Heart right ventricle (tissue), 16 donors: ENCODE results near the gene SCYL2. TPM values are rescaled to one million over a fixed set of nuclear protein-coding genes. Genes with fewer than 3 reads are reported as not detected.
A peak's percentile ranks its signal among the peaks of the same experiment; 100 is the strongest.

ENCODE experiments used
- ATAC-seq, 8 donors: fragments of 200-7000 bp; cut with Tn5 transposase; one replicate each; pipeline ENCODE4 v1.9.1; 2020; ENCODE audit warnings: mild to moderate bottlenecking in 8 of 8, moderate library complexity in 8 of 8, moderate number of reproducible peaks in 1 of 8
- DNase-seq, 2 donors: peaks; one replicate each; pipeline ENCODE4 v3.0.0-alpha.2; 2020
- H3K27ac ChIP-seq, 10 donors: fragments of 200-600 bp; sonication (generic) in 2 of 10; one replicate each; pipeline versions ENCODE4 v1.5.0 to v1.8.0; 2020 to 2022; ENCODE audit warnings: mild to moderate bottlenecking in 3 of 10
- H3K27me3 ChIP-seq, 7 donors: fragments of 200-600 bp; one replicate each; pipeline ENCODE4 v1.8.0; 2021 to 2022; ENCODE audit warnings: mild to moderate bottlenecking in 2 of 7
- H3K36me3 ChIP-seq, 9 donors: fragments of 200-600 bp; sonication (generic) in 1 of 9; one replicate each; pipeline versions ENCODE4 v1.5.0 to v1.8.0; 2020 to 2022; ENCODE audit warnings: mild to moderate bottlenecking in 2 of 9
- H3K4me1 ChIP-seq, 9 donors: fragments of 200-600 bp; sonication (generic) in 1 of 9; one replicate each; pipeline versions ENCODE4 v1.5.0 to v1.8.0; 2020 to 2022; ENCODE audit warnings: mild to moderate bottlenecking in 4 of 9
- H3K4me3 ChIP-seq, 10 donors: fragments of 200-600 bp; sonication (generic) in 2 of 10; one replicate each; pipeline versions ENCODE4 v1.5.0 to v1.8.0; 2020 to 2022; ENCODE audit warnings: mild to moderate bottlenecking in 7 of 10, moderate library complexity in 2 of 10
- H3K9me3 ChIP-seq, 11 donors: fragments of 200-600 bp in 10 of 11; sonication (generic) in 2 of 11; one replicate each; pipeline versions ENCODE4 v1.5.0 to v1.8.0; 2013 to 2022; ENCODE audit warnings: mild to moderate bottlenecking in 2 of 11, control low read depth in 1 of 11, moderate library complexity in 1 of 11
- CTCF ChIP-seq, 9 donors: fragments of 200-600 bp; sonication (generic) in 2 of 9; IDR thresholded peaks; one replicate each; pipeline versions ENCODE4 v1.5.0 to v1.8.0; 2021 to 2022; ENCODE audit warnings: antibody characterized with exemption in 9 of 9, mild to moderate bottlenecking in 5 of 9, moderate library complexity in 1 of 9
- WGBS, 2 donors: extraction: QIAGEN DNeasy Blood & Tissue Kit; methylation state at CpG; one replicate each; pipeline ENCODE4 v1.1.7; 2013; ENCODE audit warnings: inconsistent platforms in 1 of 2; 5-methylcytosine and 5-hydroxymethylcytosine counted together
- intact Hi-C, 10 donors: fragments of 100-400 bp; cut with DNase I; formaldehyde crosslinking; loops; one replicate each; pipeline versions ENCODE4 v1.11.1 to v1.14.2; 2022
- polyA plus RNA-seq, 2 donors: library from polyadenylated mRNA; stranded (reverse); fragments of 200-250 nt; gene quantifications; one replicate each; pipeline ENCODE4 v1.2.3, GENCODE V29; 2013
- total RNA-seq, 10 donors: library from RNA; stranded (reverse); fragmentation: NEBNext Ultra II Directional in 3 of 10; extraction: Animal tissue kit (Norgen Biotek cat#: 25700) in 3 of 10; gene quantifications; one replicate each; pipeline versions ENCODE4 v1.2.1 to v1.2.4, GENCODE V29; 2021 to 2023
- donor health status: Arrhythmogenic right ventricular cardiomyopathy.
- donor health status: ischemic (EF 13 %, LVEDD 7.1; RV severe dilation, severe dysfunction).
- donor health status: healthy with polysubstance abuse.
- donor health status: DM: no; HTN: yes; CAD: no.
- donor health status: DM: no; HTN: no; CAD: no.
- donor health status: ischemic (EF 25% LVEDD 6.9; RV normal size, moderate dysfunction).
- donor health status: ischemic (EF 25% LVEDD 5.7; RV mildly dilated, moderate dysfunction).
- donor health status: healthy.
- donor health status: DM: yes; HTN: yes; CAD: no.
- donor health status: Ischemic cardiomyopathy.
- donor health status: ischemic (EF 35%, LVEDD 5.7; RV mildly dilated, moderate dysfunction).
- donor health status: nonischemic (EF 11% LVEDD 7.7; RV severe dilation, severe dysfunction).
- donor health status: DM: yes; HTN: yes; CAD: no.
- donor health status: PGD.
- donor health status: ischemic (EF 29% LVEDD 5.4; RV normal size, mild dysfunction).
- donor health status: nonischemic (EF 23%, LVEDD 6.1; RV moderate dilation, normal function).

The SCYL2 gene
- total and polyA plus RNA-seq, 12 donors = 9.5 to 40.0 (median 32.1) TPM

GRCh38 chr12:100268835-100269564 is 2.0 kb downstream of the SCYL2 start:
- WGBS, 2 donors = 35 to 48% methylated on average over 5 of the region's 5 CpGs
- intact Hi-C loops = loop anchor here in 4 of 10 donors (5.0 to 10.0 kb wide), 4 partner anchors 67 to 306 kb away; partner anchors contain the start of genes ACTR6 (in 2 of the 4) and GAS2L3 (in 1 of the 4)

GRCh38 chr12:100273782-100274181 is 6.8 kb downstream of the SCYL2 start:
- H3K27ac ChIP-seq = no peak overlapping the region
- ATAC-seq (no peak), DNase-seq (no peak)
- H3K9me3 ChIP-seq = no peaks in the 10 kb centered on the region
- 63 to 77% methylated on average over 4 of the region's 4 CpGs for WGBS, 2 donors
- H3K4me3 ChIP-seq = no peak overlapping the region
- no peak for TF ChIP-seq CTCF (IDR thresholded peaks at IDR 0.05)
- H3K36me3 ChIP-seq = peaks cover 0 to 5% (median 0%) of the 10 kb centered on the region in 9 donors
- intact Hi-C loops = loop anchor here in 1 of 10 donors (10.0 kb wide), 1 partner anchor 61 kb away; no protein-coding TSS in a partner anchor
- no peaks in the 10 kb centered on the region for H3K27me3 ChIP-seq
- peaks cover 0 to 56% (median 34%) of the 10 kb centered on the region in 9 donors for H3K4me1 ChIP-seq

More at GRCh38 chr12:100268835-100269564, 2.0 kb downstream of the SCYL2 start:
- TF ChIP-seq CTCF (IDR thresholded peaks at IDR 0.05) = no peak
- DNase-seq = no peak
- H3K4me3 ChIP-seq = peak overlapping the region in 7 of 10 donors; percentile 75 to 97 (median 91)
- H3K4me1 ChIP-seq = peaks cover 2 to 59% (median 44%) of the 10 kb centered on the region in 9 donors
- no peaks in the 10 kb centered on the region for H3K27me3 ChIP-seq
- no peak for ATAC-seq
- H3K27ac ChIP-seq = peak overlapping the region in 3 of 10 donors; percentile 28 to 99 (median 98)
- no peaks in the 10 kb centered on the region for H3K36me3 ChIP-seq
- no peaks in the 10 kb centered on the region for H3K9me3 ChIP-seq

GRCh38 chr12:100274291-100274690 is 7.3 kb downstream of the SCYL2 start:
- H3K27ac ChIP-seq = no peak overlapping the region
- ATAC-seq = no peak
- no peak overlapping the region for H3K4me3 ChIP-seq
- peaks cover 0 to 51% (median 29%) of the 10 kb centered on the region in 9 donors for H3K4me1 ChIP-seq
- intact Hi-C loops = loop anchor here in 1 of 10 donors (10.0 kb wide), 1 partner anchor 61 kb away; no protein-coding TSS in a partner anchor
- peaks cover 0 to 5% (median 0%) of the 10 kb centered on the region in 9 donors for H3K36me3 ChIP-seq
- WGBS, 2 donors = 90 to 93% methylated on average over 2 of the region's 2 CpGs
- no peak for TF ChIP-seq CTCF (IDR thresholded peaks at IDR 0.05)
- no peaks in the 10 kb centered on the region for H3K27me3 ChIP-seq
- no peaks in the 10 kb centered on the region for H3K9me3 ChIP-seq
- DNase-seq = no peak

- no peak for DNase-seq
- intact Hi-C loops = loop anchor here in 2 of 10 donors (5.0 to 10.0 kb wide), 2 partner anchors 33 to 56 kb away; no protein-coding TSS in a partner anchor
- no peak for TF ChIP-seq CTCF (IDR thresholded peaks at IDR 0.05)
Observed at GRCh38 chr12:100279159-100279558, 12.2 kb downstream of the SCYL2 start.

More at GRCh38 chr12:100279159-100279558, 12.2 kb downstream of the SCYL2 start:
- no peak overlapping the region for H3K27ac ChIP-seq
- no peaks in the 10 kb centered on the region for H3K27me3 ChIP-seq
- H3K9me3 ChIP-seq = no peaks in the 10 kb centered on the region
- WGBS, 2 donors = 94 to 97% methylated on average over 7 of the region's 7 CpGs
- ATAC-seq = no peak
- H3K4me3 ChIP-seq = no peak overlapping the region
- peaks cover 0 to 13% (median 7%) of the 10 kb centered on the region in 9 donors for H3K4me1 ChIP-seq
- peaks cover 0 to 20% (median 9%) of the 10 kb centered on the region in 9 donors for H3K36me3 ChIP-seq
